HG03108 (cell line): ENCODE results near the gene CBR3.
"Not testable (repeated sequence)": the region's sequence is repeated elsewhere in the genome, so short reads cannot be mapped to it uniquely, and the experiment has no call there.

Experiments used
- ATAC-seq: cut with Tn5 transposase; IDR thresholded peaks from one replicate; pipeline ENCODE4 v1.9.1; 2021; ENCODE audit warnings: moderate library complexity; ENCODE audit not compliant: unreplicated experiment

CBR3 gene

GRCh38 chr21:36134803-36135390, at the start of gene CBR3:
TSS of gene CBR3 (plus strand) at chr21:36135079. CDS start at chr21:36135193, 114 bp downstream.
- ATAC-seq, result no peak

GRCh38 chr21:36087362-36088138, 47.3 kb upstream of the CBR3 start:
- no peak for ATAC-seq

- no peak for ATAC-seq
These were observed 44.9 kb upstream of the CBR3 start for GRCh38 chr21:36089946-36090345.

- ATAC-seq, result no peak
These were observed 42.2 kb upstream of the CBR3 start for GRCh38 chr21:36092681-36093080.

GRCh38 chr21:36093512-36093911, 41.4 kb upstream of the CBR3 start:
- no peak for ATAC-seq

- ATAC-seq, result no peak
These were observed 38.2 kb upstream of the CBR3 start for GRCh38 chr21:36096398-36097290.

GRCh38 chr21:36097427-36098181, 37.3 kb upstream of the CBR3 start:
- ATAC-seq, result peak; percentile 82

- no peak for ATAC-seq
These were observed 36.7 kb upstream of the CBR3 start for GRCh38 chr21:36098182-36098532.

GRCh38 chr21:36099000-36099399, 35.9 kb upstream of the CBR3 start:
- no peak for ATAC-seq

GRCh38 chr21:36099695-36100211, 35.1 kb upstream of the CBR3 start:
- ATAC-seq, result not testable (repeated sequence)

GRCh38 chr21:36100971-36101641, 33.8 kb upstream of the CBR3 start:
- ATAC-seq, result no peak

GRCh38 chr21:36103434-36103833, 31.4 kb upstream of the CBR3 start:
- ATAC-seq, result no peak

- ATAC-seq, result no peak
These were observed 30.3 kb upstream of the CBR3 start for GRCh38 chr21:36104317-36105300.

- ATAC-seq, result no peak
These were observed 29.5 kb upstream of the CBR3 start for GRCh38 chr21:36105327-36105842.

- ATAC-seq, result no peak
These were observed 25.0 kb upstream of the CBR3 start for GRCh38 chr21:36109868-36110267.

- no peak for ATAC-seq
These were observed 23.6 kb upstream of the CBR3 start for GRCh38 chr21:36111238-36111637.

- ATAC-seq, result no peak
These were observed 21.0 kb upstream of the CBR3 start for GRCh38 chr21:36113647-36114428.

- ATAC-seq, result no peak
These were observed 19.6 kb upstream of the CBR3 start for GRCh38 chr21:36115138-36115730.
